Stimulated activated CD4-positive, alpha-beta T cell treated with anti-CD3 and anti-CD28 coated beads, TNF-alpha, amount 100 ng/mL, for 1 hour (primary cell): ENCODE results near the gene ARHGAP40.

Source experiments
- DNase-seq, 3 donors: peaks; one replicate each; pipeline ENCODE4 v3.0.0-alpha.2; 2020; ENCODE audit warnings: low read depth in 3 of 3, low spot score in 1 of 3

Gene ARHGAP40

DNA sequence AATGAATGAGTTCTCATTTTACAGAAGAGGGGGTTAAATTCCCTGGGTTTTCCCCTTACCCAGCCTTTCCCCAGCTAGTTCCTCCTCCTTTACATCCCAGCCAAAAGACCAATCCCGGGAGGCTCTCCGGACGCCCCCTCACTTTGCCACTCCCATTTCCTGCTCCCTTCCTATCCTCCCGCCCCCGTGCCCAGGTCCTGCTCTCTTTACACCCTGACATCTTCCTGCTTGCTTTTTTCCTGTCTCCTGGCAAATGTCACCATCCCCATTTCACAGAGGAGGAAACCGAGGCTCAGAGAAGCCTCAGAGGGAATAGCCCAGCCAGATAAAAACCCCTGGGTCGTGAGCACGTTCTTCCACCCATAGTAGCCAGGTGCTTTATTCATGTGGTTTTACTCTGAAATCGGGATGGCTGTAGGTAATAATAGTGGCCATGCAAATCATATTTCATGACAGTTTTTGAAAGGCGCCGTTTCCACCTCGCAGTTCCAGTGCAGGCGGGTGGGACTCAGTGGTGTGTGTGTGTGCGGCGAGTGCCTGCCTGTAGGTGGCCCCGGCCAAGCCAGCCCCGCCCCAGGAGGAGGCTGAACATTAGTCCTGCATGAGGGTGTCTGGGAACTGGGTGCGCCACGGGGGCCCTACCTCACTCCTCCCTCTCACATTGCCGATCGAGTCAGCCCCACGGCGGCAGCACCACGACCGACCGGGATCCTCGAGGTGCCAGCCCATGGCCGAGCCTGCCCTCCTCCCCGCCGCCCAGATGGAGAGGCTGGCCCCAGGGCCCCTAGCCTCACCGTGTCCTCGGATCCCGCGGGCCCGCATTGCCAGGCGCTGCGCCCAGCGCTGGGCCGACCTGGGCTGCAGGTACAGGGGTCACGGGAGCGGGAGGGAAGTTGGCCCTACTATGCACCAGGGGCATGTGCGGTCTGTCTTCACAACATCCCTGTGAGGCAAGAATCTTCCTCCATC lies at the start of gene ARHGAP40:
Gene ARHGAP40, plus strand, starts transcription at position 594 of the 969 bp plus-strand sequence.
- peak in 1 of 3 donors; percentile 4 for DNase-seq

GRCh38 chr20:38554986-38555385 lies 46.6 kb upstream of the ARHGAP40 start:
- no peak for DNase-seq

GRCh38 chr20:38555395-38555794 lies 46.2 kb upstream of the ARHGAP40 start:
- DNase-seq: no peak

DNA sequence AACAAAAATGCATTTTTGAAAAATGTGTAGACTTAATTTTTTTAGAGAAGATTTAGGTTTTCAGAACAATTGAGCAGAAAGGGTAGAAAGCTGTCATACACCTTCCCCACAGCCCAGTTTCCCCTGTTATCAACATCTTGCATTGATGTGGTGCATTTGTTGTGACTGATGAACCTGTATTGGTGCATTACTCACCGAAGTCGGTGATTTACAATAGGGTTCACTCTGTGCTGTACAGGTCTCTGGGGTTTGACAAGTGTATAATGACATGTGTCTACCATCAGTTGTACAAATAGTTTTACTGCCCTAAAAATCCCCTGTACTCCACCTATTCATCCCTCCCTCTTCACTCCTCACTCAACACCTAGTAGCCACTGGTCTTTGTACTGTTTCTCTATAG lies 44.4 kb upstream of the ARHGAP40 start:
- DNase-seq: no peak

GRCh38 chr20:38558596-38559360 lies 42.8 kb upstream of the ARHGAP40 start:
- no peak for DNase-seq

DNA sequence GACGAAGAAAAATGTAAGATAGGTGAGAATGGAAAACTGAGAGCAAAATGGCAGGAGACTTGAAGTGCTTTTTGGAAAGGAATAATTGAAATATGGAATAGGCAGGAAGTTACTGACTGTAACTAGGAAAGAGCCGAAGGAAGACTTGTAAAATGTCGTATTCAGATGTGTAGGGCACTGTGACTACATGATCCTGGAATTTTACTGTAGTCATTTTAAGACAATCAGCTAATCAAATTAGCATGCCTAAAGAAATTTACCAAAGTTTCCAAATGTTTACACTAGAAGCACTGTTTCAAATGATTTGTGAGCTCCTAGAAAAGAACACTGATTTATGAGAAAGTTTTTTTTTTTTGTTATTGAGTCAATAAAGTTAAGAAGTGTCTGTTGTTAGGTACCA lies 41.8 kb upstream of the ARHGAP40 start:
- no peak for DNase-seq

- DNase-seq: no peak
Measured at GRCh38 chr20:38563802-38564431, 37.7 kb upstream of the ARHGAP40 start.

DNA sequence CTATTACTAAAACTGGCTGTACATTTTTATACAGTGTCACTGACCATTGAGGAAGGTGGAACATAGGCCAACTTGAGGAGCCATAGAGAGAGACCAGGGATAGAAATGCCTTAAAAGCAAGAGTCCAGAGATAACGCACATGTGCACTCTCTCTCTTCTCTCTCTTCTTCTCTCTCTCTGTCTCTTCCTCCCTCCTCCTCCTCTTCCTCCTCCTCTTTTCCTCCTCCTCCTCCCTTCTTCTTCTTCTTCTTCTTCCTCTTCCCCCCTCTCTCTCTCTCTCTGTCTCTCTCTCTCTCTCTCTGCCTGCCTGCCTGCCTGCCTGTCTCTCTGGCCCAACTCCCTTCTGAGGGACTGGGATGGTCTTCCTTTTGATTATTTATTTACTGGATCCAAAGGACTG lies 36.9 kb upstream of the ARHGAP40 start:
- no peak for DNase-seq

GRCh38 chr20:38566036-38566598 lies 35.5 kb upstream of the ARHGAP40 start:
- no peak for DNase-seq

DNA sequence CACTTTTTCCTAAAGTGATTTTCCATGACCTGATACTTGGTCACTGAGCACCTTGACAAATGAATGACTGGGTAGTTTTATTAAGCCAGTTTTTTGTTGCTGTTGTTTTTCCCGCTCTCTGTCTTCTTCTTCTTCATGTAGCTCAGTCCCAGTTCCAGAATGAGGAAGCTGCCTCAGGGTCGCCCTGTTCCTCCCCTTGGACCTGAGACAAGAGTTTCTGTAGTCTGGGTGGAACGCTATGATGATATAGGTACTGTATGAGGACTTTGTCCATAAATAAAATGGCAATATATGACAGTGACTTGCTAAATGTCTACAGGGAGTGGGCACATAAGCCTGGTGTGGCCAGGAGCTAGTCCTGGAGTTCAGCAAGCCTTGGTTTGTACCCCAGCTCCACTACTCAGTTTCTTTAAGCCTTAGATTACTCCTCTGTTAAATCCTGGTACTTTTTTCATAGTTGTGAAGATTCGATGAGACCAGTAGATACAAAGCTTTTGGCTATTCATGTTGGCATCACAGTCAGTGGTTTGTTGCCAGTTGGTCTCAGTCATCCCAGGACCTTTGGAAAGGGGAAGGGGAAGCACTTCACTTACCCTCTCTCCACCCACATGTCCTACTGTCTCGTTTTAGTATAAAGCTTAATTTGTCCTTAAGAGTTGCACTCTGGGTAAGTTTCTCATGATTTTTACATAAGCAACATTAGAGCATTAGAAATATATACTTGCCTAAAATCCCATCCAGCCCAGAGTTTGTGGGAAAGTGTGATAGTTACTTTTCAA lies 31.7 kb upstream of the ARHGAP40 start:
- no peak for DNase-seq

- no peak for DNase-seq
Measured at GRCh38 chr20:38573413-38573812, 28.2 kb upstream of the ARHGAP40 start.

- no peak for DNase-seq
Measured at GRCh38 chr20:38579219-38579910, 22.2 kb upstream of the ARHGAP40 start.

- DNase-seq: no peak
Measured at GRCh38 chr20:38579921-38580320, 21.7 kb upstream of the ARHGAP40 start.

DNA sequence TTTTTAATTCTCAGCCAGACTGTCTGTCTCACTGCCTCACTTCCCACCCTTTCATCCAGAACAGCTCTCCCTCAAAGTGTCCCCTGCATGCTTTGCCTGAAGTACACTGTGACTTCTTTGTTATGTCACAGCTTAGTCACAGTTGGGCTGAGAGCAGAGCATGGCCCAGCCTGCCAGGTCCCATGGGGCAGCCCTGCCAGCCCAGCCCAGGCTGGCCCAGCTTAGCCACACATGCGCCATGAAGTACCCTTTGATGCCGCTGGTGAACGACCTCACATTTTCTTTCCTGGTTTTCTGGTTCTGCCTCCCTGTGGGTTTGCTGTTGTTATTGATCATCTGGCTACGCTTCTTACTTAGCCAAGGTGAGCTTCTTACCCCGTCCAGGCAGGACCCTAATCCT lies 20.6 kb upstream of the ARHGAP40 start, which contains the start of gene ADIG:
Gene ADIG, plus strand, starts transcription at position 185 of the 400 bp plus-strand sequence. Its CDS starts 54 bp downstream, at position 239.
- DNase-seq: no peak

DNA sequence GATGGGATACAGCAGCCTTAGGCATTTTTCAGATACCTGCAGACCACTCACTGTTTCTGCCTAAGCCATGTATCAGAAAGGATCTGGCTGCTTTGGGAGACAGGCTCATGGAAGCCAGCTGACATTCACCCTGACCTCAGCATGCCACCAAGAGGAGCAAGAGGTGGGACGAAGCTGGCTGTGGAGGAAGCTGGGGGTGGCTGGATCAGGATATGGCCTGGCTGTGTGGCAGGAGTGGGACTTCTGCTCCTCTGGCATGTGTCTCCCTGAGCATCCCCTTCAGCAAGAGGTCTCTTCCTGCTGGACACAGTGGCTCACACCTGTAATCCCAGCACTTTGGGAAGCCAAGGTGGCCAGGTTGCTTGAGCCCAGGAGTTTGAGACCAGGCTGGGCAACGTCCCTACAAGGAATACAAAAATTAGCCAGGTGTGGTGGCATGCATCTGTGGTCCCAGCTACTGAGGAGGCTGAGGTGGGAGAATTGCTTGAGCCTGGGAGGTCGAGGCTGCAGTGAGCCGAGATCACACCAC lies 19.7 kb upstream of the ARHGAP40 start:
- DNase-seq: no peak

GRCh38 chr20:38583306-38583705 lies 18.3 kb upstream of the ARHGAP40 start:
- no peak for DNase-seq

DNA sequence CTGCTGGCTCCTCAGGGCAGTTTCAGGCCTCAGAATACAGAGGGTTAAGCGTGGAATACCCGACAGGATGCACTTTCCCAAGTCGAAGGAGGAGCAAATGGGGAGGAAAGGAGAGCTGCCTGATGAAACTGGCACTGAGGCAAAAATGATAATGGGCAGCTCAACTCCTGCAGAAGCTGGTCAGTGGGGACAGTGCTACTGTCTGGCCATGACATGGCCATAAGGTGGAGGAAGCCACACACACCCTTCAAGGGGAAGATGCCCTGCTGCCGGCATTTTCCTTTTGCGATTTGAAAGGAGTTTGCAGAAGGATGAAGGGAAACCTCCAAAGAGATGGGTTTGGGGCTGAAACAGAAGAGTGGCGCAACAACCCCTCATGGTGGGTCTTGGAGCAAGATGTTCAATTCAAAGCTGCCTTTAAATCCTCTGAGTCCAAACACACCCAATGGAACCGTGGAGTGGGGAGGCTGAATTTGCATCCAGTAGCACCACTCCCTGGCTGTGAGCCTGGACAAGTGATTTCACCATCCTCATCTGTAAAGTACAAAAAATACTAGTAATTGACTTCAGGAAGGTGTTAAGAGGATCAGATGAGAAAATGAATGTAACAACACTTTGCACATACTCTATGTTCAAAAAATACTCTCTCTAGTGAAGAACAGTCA lies 17.4 kb upstream of the ARHGAP40 start:
- DNase-seq: no peak

GRCh38 chr20:38585404-38586180 lies 16.0 kb upstream of the ARHGAP40 start:
- DNase-seq: no peak
